Measurements from ENCODE around the gene XAB2. TPM values are rescaled to one million over a fixed set of nuclear protein-coding genes. Genes with fewer than 3 reads are reported as not detected.
A peak's percentile ranks its signal among the peaks of the same experiment; 100 is the strongest.

Gene XAB2
- total RNA-seq, 4 donors from 2014 or later = 20.3 to 34.1 (median 27.8) TPM

DNA sequence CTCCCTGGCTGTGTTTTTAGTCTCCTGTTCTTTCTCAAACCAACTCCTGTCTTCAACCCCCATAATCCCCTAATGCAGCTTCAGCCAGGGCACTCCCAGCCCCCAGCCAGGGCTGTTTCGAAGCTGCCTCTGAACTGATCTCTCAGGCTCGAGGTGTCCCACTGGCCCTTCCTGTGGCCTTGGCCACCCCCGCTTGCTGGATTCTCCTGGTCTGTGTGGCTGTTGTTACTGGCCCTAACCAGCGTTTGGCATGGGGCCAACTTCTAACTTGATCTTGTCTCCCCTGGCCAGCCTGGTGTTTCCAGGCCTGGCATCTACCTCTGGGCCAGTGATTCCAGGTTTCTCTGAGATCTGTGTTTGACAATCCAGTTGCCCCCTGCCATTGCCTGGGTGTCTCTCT is 11.0 kb downstream of the XAB2 start:
- peaks cover 15 to 46% (median 26%) of the 10 kb centered on the region in 3 donors for H3K4me1 ChIP-seq
- intact Hi-C loops (cut with DNase I) = no loop called here
- WGBS, 2 donors = 64 to 70% methylated on average over 1 to 4 of the region's 4 CpGs
- no peak for DNase-seq
- no peaks in the 10 kb centered on the region for H3K27me3 ChIP-seq
- H3K9me3 ChIP-seq = no peaks in the 10 kb centered on the region
- TF ChIP-seq POLR2A (IDR thresholded peaks at IDR 0.05) = no peak
- TF ChIP-seq, protein P1, sequence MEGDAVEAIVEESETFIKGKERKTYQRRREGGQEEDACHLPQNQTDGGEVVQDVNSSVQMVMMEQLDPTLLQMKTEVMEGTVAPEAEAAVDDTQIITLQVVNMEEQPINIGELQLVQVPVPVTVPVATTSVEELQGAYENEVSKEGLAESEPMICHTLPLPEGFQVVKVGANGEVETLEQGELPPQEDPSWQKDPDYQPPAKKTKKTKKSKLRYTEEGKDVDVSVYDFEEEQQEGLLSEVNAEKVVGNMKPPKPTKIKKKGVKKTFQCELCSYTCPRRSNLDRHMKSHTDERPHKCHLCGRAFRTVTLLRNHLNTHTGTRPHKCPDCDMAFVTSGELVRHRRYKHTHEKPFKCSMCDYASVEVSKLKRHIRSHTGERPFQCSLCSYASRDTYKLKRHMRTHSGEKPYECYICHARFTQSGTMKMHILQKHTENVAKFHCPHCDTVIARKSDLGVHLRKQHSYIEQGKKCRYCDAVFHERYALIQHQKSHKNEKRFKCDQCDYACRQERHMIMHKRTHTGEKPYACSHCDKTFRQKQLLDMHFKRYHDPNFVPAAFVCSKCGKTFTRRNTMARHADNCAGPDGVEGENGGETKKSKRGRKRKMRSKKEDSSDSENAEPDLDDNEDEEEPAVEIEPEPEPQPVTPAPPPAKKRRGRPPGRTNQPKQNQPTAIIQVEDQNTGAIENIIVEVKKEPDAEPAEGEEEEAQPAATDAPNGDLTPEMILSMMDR (IDR thresholded peaks at IDR 0.05) = no peak
- peak overlapping the region; percentile 76 to 91 (median 77) for H3K27ac ChIP-seq
- peaks cover 21 to 96% (median 33%) of the 10 kb centered on the region in 3 donors for H3K36me3 ChIP-seq
- H3K4me3 ChIP-seq = peak overlapping the region in 1 of 4 donors; percentile 7

DNA sequence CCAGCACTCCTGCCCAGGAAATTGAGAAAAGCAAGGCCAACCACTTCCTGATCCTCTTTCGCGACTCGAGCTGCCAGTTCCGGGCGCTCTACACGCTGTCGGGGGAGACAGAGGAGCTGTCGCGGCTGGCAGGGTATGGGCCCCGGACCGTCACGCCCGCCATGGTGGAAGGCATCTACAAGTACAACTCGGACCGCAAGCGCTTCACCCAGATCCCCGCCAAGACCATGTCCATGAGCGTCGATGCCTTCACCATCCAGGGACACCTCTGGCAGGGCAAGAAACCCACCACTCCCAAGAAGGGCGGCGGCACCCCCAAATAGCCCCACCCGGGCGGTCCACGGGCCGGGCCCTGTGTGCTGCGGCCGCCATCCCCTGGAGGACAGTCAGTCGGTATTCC is 11.6 kb downstream of the XAB2 start:
- no peak overlapping the region for H3K4me3 ChIP-seq
- H3K27ac ChIP-seq = peak overlapping the region; percentile 76 to 91 (median 77)
- H3K36me3 ChIP-seq = peaks cover 22 to 96% (median 28%) of the 10 kb centered on the region in 3 donors
- peaks cover 15 to 46% (median 26%) of the 10 kb centered on the region in 3 donors for H3K4me1 ChIP-seq
- DNase-seq = no peak
- H3K9me3 ChIP-seq = no peaks in the 10 kb centered on the region
- TF ChIP-seq, protein P1 (IDR thresholded peaks at IDR 0.05) = no peak
- no peak for TF ChIP-seq POLR2A (IDR thresholded peaks at IDR 0.05)
- no peaks in the 10 kb centered on the region for H3K27me3 ChIP-seq
- intact Hi-C loops (cut with DNase I) = no loop called here
- WGBS, 2 donors = 85 to 89% methylated on average over 12 to 19 of the region's 28 CpGs

DNA sequence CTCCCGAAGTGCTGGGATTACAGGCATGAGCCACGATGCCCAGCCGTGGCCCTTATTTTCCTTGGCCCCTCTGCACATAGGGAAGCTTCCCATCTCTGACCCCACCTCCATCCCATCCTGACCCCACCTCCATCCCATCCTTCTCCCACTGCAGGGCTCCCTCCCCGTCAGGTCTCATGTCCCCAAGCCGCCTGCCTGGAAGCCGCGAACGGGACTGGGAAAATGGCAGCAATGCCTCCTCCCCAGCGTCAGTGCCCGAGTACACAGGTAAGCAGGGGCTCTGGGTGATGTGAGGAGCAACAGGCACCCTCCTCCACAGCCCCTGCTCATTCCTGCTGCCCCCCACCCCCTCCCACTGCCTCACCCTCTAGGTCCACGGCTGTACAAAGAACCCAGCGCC is 12.2 kb downstream of the XAB2 start:
- Histone ChIP-seq H3K9me3 (no peaks in the 10 kb centered on the region), H3K4me3 (no peak overlapping the region), H3K36me3 (peaks cover 23 to 96% (median 23%) of the 10 kb centered on the region in 3 donors), H3K4me1 (peaks cover 15 to 46% (median 26%) of the 10 kb centered on the region in 3 donors), H3K27me3 (no peaks in the 10 kb centered on the region), H3K27ac (no peak overlapping the region)
- TF ChIP-seq, protein P1 (IDR thresholded peaks at IDR 0.05) = no peak
- TF ChIP-seq POLR2A (IDR thresholded peaks at IDR 0.05) = no peak
- WGBS, 2 donors = 92 to 96% methylated on average over 4 to 10 of the region's 12 CpGs
- no peak for DNase-seq
- intact Hi-C loops (cut with DNase I) = no loop called here

GRCh38 chr19:7614859-7615741 is 14.2 kb downstream of the XAB2 start:
- peaks cover 2 to 96% (median 8%) of the 10 kb centered on the region in 3 donors for H3K36me3 ChIP-seq
- intact Hi-C loops (cut with DNase I) = no loop called here
- TF ChIP-seq POLR2A (IDR thresholded peaks at IDR 0.05) = no peak
- TF ChIP-seq, protein P1 (IDR thresholded peaks at IDR 0.05) = no peak
- H3K27ac ChIP-seq = no peak overlapping the region
- H3K4me3 ChIP-seq = no peak overlapping the region
- H3K9me3 ChIP-seq = no peaks in the 10 kb centered on the region
- peaks cover 15 to 30% (median 22%) of the 10 kb centered on the region in 3 donors for H3K4me1 ChIP-seq
- DNase-seq = no peak
- no peaks in the 10 kb centered on the region for H3K27me3 ChIP-seq
- 80 to 90% methylated on average over 8 to 23 of the region's 59 CpGs for WGBS, 2 donors
